Ovary (tissue), 9 donors: ENCODE results near the gene SRGN. TPM values are rescaled to one million over a fixed set of nuclear protein-coding genes. Genes with fewer than 3 reads are reported as not detected.

Source experiments
- DNase-seq, 5 donors: peaks; one replicate each; pipeline ENCODE4 v3.0.0-alpha.2; 2019 to 2020
- H3K27ac ChIP-seq, 2 donors: fragments of 200-600 bp; one replicate each; pipeline versions ENCODE4 v1.5.1 to v1.8.0; 2019 to 2022
- H3K27me3 ChIP-seq: fragments of 200-600 bp; one replicate; pipeline ENCODE4 v1.8.0; 2022
- H3K36me3 ChIP-seq: fragments of 200-600 bp; sonication (generic); one replicate; pipeline ENCODE4 v1.5.1; 2019
- H3K4me1 ChIP-seq: one replicate; pipeline ENCODE4 v1.8.1; 2013; ENCODE audit warnings: mild to moderate bottlenecking, moderate library complexity; ENCODE audit not compliant: insufficient read depth
- H3K4me3 ChIP-seq: fragments of 200-600 bp; sonication (generic); one replicate; pipeline ENCODE4 v1.5.1; 2017
- H3K9me3 ChIP-seq, 2 donors: fragments of 200-600 bp in 1 of 2; sonication (generic) in 1 of 2; one replicate each; pipeline versions ENCODE4 v1.5.1 to v1.8.1; 2013 to 2019; ENCODE audit warnings: mild to moderate bottlenecking in 1 of 2, moderate library complexity in 1 of 2
- EP300 ChIP-seq: sonication (generic); formaldehyde crosslinking; IDR thresholded peaks from one replicate; pipeline ENCODE4 v1.6.1; 2017; ENCODE audit warnings: antibody characterized with exemption
- POLR2A ChIP-seq: fragments of 450-650 bp; IDR thresholded peaks from one replicate; pipeline ENCODE4 v1.6.1; 2017; ENCODE audit warnings: antibody characterized with exemption, mild to moderate bottlenecking, moderate library complexity
- WGBS, 3 donors: extraction: QIAGEN DNeasy Blood & Tissue Kit in 1 of 3; methylation state at CpG; one replicate each; pipeline versions ENCODE4 v1.1.5 to v1.1.7; 2013 to 2017; 5-methylcytosine and 5-hydroxymethylcytosine counted together
- intact Hi-C, 4 donors: fragments of 100-400 bp; cut with DNase I; formaldehyde crosslinking; loops; one replicate each; pipeline versions ENCODE4 v1.11.0 to v1.15.1; 2022 to 2023
- polyA plus RNA-seq, 2 donors: library from polyadenylated mRNA; stranded (reverse); fragments of 200-250 nt in 1 of 2; fragments of 350-450 nt in 1 of 2; fragmentation: Illumina TruSeq in 1 of 2; extraction: RNeasy Lipid Tissue Mini Kit (QIAGEN cat#74804) in 1 of 2; gene quantifications; one replicate each; pipeline ENCODE4 v1.2.3, GENCODE V29; 2013 to 2014
- total RNA-seq, 7 donors: library from RNA; depleted of rRNA in 2 of 7; stranded (reverse); fragments of >200 nt in 2 of 7; fragmentation: NEBNext Ultra II Directional in 3 of 7; extraction: Animal tissue kit (Norgen Biotek cat#: 25700) in 3 of 7; gene quantifications; one replicate each; pipeline versions ENCODE4 v1.1.0 to v1.2.4, GENCODE V29; 2016 to 2023
- TF ChIP-seq, protein P1 (sequence below), 3 donors: fragments of 450-650 bp in 2 of 3; fragments of 200-600 bp in 1 of 3; IDR thresholded peaks; one replicate each; pipeline versions ENCODE4 v1.5.1 to v1.8.0; 2016 to 2022; ENCODE audit warnings: antibody characterized with exemption in 3 of 3, mild to moderate bottlenecking in 1 of 3
- donor health status: DM: no; HTN: no; CAD: no; lungs with moderate emphysema.
- donor health status: DM: no; HTN: no; CAD: no.
- donor health status: Bipolar disorder and iron deficiency.
- donor health status: DM: yes; HTN: yes; CAD: no.
- donor health status: DM: no; HTN: no; CAD: no.
- donor health status: DM: yes; HTN: yes; CAD: no.

The SRGN gene
- total and polyA plus RNA-seq, 9 donors = 22.0 to 107 (median 39.5) TPM

DNA sequence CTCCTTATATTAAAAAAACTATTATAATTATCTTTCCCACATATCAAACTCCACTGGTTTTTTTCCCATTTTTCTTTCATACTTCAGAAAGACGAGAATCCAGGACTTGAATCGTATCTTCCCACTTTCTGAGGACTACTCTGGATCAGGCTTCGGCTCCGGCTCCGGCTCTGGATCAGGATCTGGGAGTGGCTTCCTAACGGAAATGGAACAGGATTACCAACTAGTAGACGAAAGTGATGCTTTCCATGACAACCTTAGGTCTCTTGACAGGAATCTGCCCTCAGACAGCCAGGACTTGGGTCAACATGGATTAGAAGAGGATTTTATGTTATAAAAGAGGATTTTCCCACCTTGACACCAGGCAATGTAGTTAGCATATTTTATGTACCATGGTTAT, 15.9 kb downstream of the SRGN start:
- WGBS, 3 donors = 74 to 81% (median 79%) methylated on average over 7 of the region's 7 CpGs
- no peak overlapping the region for H3K27ac ChIP-seq
- no peaks in the 10 kb centered on the region for H3K36me3 ChIP-seq
- H3K9me3 ChIP-seq = no peaks in the 10 kb centered on the region
- no peak for DNase-seq
- TF ChIP-seq, protein P1, sequence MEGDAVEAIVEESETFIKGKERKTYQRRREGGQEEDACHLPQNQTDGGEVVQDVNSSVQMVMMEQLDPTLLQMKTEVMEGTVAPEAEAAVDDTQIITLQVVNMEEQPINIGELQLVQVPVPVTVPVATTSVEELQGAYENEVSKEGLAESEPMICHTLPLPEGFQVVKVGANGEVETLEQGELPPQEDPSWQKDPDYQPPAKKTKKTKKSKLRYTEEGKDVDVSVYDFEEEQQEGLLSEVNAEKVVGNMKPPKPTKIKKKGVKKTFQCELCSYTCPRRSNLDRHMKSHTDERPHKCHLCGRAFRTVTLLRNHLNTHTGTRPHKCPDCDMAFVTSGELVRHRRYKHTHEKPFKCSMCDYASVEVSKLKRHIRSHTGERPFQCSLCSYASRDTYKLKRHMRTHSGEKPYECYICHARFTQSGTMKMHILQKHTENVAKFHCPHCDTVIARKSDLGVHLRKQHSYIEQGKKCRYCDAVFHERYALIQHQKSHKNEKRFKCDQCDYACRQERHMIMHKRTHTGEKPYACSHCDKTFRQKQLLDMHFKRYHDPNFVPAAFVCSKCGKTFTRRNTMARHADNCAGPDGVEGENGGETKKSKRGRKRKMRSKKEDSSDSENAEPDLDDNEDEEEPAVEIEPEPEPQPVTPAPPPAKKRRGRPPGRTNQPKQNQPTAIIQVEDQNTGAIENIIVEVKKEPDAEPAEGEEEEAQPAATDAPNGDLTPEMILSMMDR (IDR thresholded peaks at IDR 0.05) = no peak
- no peak for TF ChIP-seq POLR2A
- no peak for TF ChIP-seq EP300
- no peaks in the 10 kb centered on the region for H3K4me1 ChIP-seq
- H3K4me3 ChIP-seq = no peak overlapping the region
- intact Hi-C loops = no loop called here
- no peaks in the 10 kb centered on the region for H3K27me3 ChIP-seq

DNA sequence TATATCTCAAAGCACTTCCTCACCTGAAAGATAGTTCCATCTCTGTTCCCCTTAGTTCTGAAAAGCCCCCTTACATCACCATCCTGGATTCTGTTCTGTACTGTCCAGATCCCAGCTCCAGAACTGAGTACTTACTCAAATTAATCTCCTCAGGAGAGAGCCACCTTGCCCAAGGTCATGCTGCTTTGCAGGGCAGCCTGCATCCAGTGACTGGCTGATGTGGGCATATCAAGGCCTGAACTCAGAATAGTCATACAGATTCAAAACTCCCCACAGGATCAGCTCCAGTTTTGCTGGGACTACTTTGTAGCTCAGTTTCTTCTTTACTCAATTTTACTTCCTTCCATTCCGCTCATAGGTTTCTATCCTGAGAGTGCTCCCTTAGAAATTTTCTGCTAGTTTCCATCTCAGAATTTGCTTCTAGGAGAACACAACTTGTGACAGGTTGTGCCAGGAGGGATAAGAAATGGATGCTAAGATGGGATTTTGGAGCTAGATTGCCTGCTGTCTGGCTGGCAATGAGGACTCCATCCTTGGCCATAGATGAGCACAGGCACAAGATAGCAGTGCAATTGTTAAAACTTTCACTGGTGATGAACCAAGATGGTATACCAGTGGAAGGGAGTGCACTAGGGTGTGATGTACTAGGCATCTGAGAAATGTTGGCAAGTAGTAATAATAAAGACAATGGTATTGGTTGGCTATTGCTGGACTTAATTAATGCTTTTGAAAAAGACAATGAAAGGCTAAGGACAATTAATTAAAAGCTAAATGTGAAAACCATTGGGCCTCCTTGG, 17.3 kb downstream of the SRGN start:
- Histone ChIP-seq H3K36me3 (no peaks in the 10 kb centered on the region), H3K9me3 (no peaks in the 10 kb centered on the region), H3K27me3 (no peaks in the 10 kb centered on the region), H3K27ac (no peak overlapping the region), H3K4me3 (no peak overlapping the region), H3K4me1 (no peaks in the 10 kb centered on the region)
- TF ChIP-seq POLR2A = no peak
- TF ChIP-seq EP300 = no peak
- TF ChIP-seq, protein P1 (IDR thresholded peaks at IDR 0.05) = no peak
- no peak for DNase-seq
- intact Hi-C loops = no loop called here
- 97 to 100% (median 100%) methylated on average over 1 of the region's 1 CpG for WGBS, 3 donors

DNA sequence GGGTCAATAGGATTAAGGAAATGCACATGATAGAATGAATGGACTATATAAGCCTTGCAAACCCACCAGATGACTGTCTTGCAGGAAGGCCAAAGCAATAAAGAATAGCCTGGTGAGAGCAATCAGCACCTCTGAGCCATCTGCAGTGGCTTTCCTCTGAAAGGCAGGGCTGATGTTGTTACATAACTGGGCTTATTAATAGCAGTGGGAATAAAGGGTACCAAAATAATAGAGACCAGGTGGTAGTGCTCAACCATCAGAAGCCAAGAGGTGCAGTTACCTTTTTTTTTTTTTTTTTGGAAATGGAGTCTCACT, 19.2 kb downstream of the SRGN start:
- no peaks in the 10 kb centered on the region for H3K27me3 ChIP-seq
- no peak overlapping the region for H3K4me3 ChIP-seq
- H3K9me3 ChIP-seq = no peaks in the 10 kb centered on the region
- intact Hi-C loops = no loop called here
- no peak for DNase-seq
- no peaks in the 10 kb centered on the region for H3K4me1 ChIP-seq
- TF ChIP-seq POLR2A = no peak
- TF ChIP-seq EP300 = no peak
- TF ChIP-seq, protein P1 (IDR thresholded peaks at IDR 0.05) = no peak
- no peak overlapping the region for H3K27ac ChIP-seq
- no peaks in the 10 kb centered on the region for H3K36me3 ChIP-seq

DNA sequence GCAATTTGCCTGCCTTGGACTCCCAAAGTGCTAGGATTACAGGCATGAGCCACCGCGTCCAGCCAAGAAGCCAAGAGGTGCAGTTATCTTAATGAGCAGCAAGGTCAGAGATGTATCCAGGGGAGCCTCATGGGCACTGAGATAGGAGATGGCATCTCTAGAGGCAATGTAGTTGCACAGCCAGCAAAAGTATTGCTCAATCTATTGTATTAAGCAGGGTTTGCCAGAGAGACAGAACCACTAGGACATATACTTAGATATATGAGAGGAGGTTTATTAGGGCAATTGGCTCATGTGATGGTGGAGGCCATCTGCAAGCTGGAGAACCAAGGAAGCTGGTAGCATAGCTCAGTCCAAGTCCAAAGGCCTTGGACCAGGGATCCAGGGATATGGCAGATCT, 19.8 kb downstream of the SRGN start:
- no peaks in the 10 kb centered on the region for H3K4me1 ChIP-seq
- intact Hi-C loops = no loop called here
- H3K4me3 ChIP-seq = no peak overlapping the region
- no peaks in the 10 kb centered on the region for H3K9me3 ChIP-seq
- WGBS, 3 donors = 86 to 100% (median 94%) methylated on average over 2 of the region's 2 CpGs
- H3K27me3 ChIP-seq = no peaks in the 10 kb centered on the region
- no peaks in the 10 kb centered on the region for H3K36me3 ChIP-seq
- no peak for DNase-seq
- TF ChIP-seq EP300 = no peak
- TF ChIP-seq, protein P1 (IDR thresholded peaks at IDR 0.05) = no peak
- TF ChIP-seq POLR2A = no peak
- no peak overlapping the region for H3K27ac ChIP-seq
